HG03520 (cell line): ENCODE data around the gene GFI1.

Source experiments
- ATAC-seq: cut with Tn5 transposase; IDR thresholded peaks from one replicate; pipeline ENCODE4 v1.9.1; 2021; ENCODE audit warnings: mild to moderate bottlenecking, moderate library complexity; ENCODE audit not compliant: unreplicated experiment

GFI1 gene

DNA sequence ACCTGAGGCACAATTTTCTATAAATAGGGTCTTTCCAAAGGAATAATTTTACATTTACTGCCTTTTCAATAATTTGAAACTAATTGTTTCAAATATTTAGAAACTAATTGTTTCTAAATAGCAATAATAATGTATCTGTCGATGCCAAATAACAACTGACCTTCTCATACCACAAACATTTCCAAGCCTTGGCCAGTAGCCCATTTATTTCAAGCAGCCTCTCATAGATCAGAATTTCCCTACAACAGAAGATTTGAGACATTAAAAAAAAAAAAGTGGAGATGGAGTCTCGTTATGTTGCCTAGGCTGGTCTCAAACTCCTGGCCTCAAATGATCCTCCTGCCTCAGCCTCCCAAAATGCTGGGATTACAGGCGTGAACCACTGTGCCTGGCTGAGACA lies 2.1 kb upstream of the GFI1 start:
- ATAC-seq: no peak

- no peak for ATAC-seq
These were observed 1.7 kb upstream of the GFI1 start for GRCh38 chr1:92488416-92488815.

DNA sequence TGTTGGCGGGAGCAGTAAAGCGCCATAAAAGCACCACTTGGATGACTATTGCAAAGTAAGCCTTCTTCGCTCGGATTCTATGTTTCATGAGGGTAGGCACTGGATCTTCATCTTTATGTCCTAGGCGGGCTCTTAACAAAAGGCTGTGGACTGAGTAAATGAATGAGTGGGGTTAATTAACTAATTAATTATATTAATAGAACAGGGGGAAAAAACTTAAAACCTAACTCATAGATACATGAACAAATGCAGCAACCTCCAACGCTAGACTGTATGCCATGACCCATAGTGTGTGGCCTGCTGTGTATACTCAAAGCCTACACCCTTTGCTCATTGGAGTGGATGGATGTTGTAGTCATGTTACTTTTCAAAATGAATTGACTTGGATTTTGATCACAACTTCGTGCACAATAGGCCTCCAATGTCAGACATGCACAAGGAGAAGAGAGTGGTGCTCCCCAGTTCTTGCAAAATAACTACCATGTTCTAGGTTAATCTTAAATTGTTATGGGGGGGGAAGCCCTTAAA lies 417 bp upstream of the GFI1 start:
- no peak for ATAC-seq

- peak; percentile 43 for ATAC-seq
These were observed 1.1 kb downstream of the GFI1 start for GRCh38 chr1:92485381-92486250.

DNA sequence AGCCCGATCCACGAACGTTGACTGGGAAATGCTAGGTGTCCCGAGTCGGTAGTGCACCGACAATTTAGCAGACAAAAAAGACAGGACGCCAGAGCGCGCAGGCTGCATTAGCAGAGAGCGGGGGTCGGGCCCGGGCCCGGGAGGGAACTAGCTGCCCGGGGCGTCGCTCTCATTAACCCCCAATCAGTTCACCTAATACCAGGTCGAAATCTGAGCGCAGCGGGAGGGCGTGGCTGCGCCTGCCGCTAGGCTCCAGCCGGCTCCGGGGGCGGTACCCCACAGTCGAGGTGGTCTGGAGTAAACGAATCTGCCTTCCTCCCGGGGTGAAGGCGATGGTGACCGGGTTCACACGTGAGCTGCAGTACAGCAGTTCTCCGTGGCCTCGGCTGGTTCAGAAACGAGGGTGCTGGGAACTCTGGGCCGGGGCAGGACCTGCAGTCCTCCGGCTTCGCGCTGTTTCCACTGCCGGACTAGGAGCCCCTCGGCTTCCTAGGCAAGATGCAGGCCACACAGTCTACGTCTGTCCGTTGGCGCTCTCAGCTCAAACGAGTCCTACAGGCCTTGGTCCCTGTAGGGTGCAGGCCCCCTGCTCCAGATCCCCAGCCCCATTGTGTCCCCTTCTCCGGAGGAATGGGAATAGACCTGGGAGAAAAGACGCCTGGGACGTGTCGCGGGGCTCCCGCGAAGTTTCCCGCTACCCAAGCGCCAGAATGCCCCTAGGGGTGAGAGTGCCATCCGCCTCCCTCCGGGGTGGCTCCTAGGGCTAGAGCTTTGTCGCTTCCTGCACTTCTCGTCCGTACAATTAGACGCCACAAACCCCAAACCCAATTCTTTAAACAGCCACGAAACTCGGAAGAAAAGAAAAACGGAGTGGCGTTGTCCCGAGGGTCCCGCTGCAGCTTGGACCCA lies 2.0 kb downstream of the GFI1 start:
- peak; percentile 12 for ATAC-seq

GRCh38 chr1:92483610-92484471 lies 2.9 kb downstream of the GFI1 start:
- ATAC-seq: no peak

GRCh38 chr1:92482665-92483609 lies 3.8 kb downstream of the GFI1 start:
- no peak for ATAC-seq

DNA sequence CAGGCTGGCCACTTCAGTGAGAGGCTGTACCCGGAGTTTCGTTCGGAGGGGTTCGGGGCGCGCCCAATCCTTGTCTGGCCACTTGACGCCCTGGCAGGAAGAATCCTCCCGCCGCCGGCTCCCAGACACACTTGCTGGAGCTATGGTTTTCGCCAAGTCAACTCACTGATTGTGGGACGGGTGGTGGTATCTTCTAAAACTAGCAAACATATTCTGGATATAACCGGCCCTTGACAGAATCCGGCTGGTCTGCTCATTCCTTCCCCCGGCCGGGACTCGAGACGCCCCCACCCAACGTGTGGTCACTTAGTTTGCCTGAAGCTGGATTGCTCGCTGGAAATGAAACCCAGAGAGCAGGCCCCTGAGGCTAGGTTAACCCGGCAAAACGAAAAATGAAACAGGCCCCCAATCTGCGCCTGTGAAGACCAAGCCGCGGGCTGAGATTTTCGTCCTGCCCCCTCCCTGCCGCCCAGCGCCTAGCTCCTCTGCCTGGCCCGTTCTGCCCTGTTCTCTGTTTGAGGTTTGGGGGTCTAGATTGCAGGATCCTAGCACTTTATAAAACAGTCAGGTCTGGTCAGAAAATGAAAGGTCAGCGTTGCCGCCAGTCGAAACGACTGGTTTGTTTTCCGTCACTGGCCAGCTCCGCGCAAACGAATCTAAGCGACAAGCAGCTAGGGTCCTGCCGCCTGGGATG lies 4.6 kb downstream of the GFI1 start:
- ATAC-seq: no peak

- ATAC-seq: no peak
These were observed 5.2 kb downstream of the GFI1 start for GRCh38 chr1:92481599-92481925.

DNA sequence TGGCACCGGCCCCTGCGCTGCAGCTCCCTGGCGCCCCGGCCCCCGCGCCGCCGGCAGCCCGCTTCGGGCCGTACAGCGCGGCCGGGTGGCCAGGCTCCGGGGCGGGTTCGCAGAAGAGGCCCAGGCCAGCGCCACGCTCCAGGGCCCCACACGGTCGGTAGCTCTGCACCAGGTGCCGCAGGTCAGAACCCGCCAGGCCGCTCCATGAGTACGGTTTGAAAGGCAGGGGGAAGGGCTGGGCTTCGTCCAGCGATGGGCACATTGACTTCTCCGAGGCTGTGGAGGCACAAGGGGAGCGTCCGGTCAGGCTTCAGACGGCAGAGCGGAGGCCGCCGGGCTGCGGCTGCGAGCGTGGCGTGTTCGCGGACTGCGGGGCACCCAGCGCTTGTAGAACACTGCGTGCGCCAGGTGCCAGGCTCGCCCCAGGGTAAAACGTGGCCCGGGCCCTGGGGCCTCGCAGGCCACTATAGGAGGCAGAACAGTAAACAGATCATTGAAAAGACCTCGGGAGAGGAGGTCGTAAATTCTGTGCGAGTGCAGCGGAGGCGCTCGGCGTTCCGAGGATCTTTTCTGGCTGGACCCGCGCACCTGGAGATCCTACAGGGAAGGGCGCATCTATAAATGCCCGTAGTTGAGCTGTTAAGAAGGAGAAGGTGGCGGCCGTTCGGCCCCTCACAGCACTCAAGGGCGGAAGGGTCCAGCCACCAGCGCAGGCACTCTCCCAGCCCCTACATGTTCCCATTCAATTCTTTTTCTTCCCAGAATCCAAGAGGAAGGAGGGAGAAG lies 5.7 kb downstream of the GFI1 start:
- no peak for ATAC-seq

DNA sequence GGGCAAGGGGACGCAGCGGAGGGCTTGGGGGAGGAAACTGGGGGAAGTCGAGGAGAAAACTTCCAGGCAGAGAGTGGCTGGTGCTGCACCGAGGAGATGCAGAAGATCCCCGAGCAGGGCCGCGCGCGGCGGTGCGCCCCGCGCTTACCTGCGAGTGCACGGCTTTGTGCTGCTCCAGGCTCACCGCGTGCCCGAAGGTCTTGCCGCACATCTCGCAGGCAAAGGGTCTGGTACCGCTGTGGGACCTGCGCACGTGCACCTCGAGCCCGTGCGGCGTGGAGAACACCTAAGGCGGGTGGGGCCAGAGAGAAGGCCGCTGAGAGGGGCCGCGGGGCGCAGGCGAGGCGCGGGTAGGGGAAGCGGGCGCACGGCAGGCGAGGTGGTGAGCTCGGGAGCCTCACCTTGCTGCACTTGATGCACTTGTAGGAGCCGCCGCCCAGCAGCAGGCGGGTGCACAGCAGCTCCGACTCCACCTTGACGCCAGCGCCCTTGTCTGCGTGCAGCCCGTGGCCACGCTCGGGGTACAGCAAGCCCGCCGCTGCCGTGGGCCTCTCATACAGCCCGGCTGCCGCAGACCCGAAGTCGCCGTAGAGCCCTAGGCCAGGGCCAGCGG lies 6.4 kb downstream of the GFI1 start:
- ATAC-seq: no peak

DNA sequence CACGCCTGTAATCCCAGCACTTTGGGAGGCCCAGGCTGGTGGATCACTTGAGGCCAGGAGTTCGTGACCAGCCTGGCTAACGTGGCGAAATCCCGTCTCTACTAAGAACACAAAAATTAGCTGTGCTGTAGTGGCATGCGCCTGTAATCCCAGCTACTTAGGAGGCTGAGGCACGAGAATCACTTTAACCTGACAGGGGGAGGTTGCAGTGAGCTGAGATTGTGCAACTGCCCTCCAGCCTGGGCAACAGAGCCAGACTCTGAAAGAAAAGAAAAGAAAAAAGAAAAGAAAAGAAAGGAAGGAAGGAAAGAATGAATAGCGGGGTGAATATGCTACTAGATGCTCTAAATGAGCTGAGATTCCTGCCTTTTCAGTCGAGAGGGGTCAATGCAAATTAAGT lies 7.1 kb downstream of the GFI1 start:
- ATAC-seq: no peak

DNA sequence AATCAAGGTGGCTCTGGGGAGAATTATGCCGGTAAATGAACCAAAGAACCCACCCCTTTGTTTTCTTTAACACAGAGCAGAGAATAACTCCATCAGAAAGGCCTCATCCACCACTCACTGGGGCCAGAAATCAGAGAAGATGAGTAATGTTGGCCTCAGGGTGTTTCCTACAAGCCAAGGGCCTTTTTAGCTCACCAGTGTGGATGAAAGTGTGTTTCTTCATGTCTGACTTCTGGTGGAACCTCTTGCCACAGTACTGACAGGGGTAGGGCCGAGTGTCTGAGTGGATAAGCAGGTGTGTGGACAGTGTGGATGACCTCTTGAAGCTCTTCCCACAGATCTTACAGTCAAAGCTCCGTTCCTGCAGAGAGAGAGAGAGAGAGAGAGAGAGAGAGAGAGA lies 8.3 kb downstream of the GFI1 start:
- no peak for ATAC-seq

GRCh38 chr1:92476071-92476631 lies 10.6 kb downstream of the GFI1 start:
- ATAC-seq: no peak

DNA sequence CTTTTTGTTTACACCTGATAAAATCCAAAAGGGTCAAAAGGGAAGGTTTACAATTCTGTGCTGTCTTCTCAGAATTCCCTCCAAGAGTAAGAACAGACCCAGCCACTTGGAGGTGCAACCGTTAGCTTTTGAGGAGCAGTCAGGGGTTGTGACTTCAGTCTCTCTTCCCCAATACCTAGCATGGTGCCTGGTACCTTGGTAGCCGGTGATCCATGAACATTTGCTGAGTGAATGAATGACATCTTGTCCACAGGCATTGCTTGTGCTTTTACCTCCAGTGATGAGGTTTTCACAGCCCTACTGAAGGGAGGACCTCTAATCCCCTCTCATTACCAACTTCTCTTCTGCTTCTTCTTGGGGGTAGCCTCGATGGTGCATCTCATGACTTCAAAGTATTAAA lies 11.7 kb downstream of the GFI1 start:
- ATAC-seq: no peak

GRCh38 chr1:92473781-92474495 lies 12.8 kb downstream of the GFI1 start:
- no peak for ATAC-seq

DNA sequence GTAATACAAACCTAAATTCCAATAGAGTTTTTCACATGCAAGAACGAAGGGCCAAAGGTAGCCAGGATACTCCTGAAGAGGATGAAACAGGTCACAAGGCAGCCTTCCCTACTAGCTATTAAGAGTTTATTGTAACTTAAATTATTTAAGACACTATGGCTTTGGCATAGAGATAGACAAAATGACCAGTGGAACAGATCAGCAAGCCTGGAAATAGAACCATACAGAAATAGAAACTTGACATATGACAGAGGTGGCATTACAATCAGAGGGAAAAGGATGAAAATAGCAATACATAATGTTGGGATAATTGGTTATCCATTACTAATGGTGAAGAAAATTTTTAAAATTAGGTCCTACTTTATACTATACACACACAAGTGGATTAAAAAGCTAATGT lies 16.5 kb downstream of the GFI1 start:
- no peak for ATAC-seq
